ENCODE results near the gene STARD13. TPM values are rescaled to one million over a fixed set of nuclear protein-coding genes. Genes with fewer than 3 reads are reported as not detected.

The STARD13 gene
- total RNA-seq, 6 experiments from 2014 or later: 27.9 to 38.3 (median 34.5) TPM

DNA sequence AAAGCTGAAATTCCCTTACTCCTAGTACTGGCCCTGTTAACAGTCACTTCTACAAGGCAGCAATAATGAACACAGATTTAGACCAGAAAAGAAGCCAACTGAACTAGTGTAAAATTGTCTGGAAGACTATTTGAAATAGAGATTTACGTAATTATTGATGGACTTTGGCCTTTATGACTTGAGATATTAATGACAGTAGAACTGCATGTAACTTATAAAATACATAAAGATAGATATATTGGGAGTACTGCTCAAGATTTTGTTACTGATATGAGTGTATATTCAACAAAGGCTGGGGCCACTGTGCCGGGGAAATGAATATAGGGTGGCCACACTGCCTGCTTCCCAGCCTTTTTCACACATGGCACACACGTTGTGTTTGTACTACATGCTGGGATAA is 88.8 kb downstream of the STARD13 start:
- Mint-ChIP-seq H3K27me3 (ENCODE audit: insufficient read depth) (peaks cover 2% of the 10 kb centered on the region), H3K4me1 (ENCODE audit: low read depth) (peaks cover 71% of the 10 kb centered on the region)
- TF ChIP-seq CTCF (IDR thresholded peaks at IDR 0.05): no peak

GRCh38 chr13:33195693-33196464 is 89.7 kb downstream of the STARD13 start:
- TF ChIP-seq CTCF (IDR thresholded peaks at IDR 0.05): no peak
- Mint-ChIP-seq H3K4me3 (peak overlapping the region; percentile 55), H3K36me3 (ENCODE audit: low read depth) (peaks cover 36% of the 10 kb centered on the region), H3K9me3 (no peaks in the 10 kb centered on the region), H3K27ac (peak overlapping the region; percentile 90), H3K27me3 (ENCODE audit: insufficient read depth) (peaks cover 2% of the 10 kb centered on the region), H3K4me1 (ENCODE audit: low read depth) (peaks cover 80% of the 10 kb centered on the region)
- no peak for DNase-seq

More for the DNA sequence above, 88.8 kb downstream of the STARD13 start:
- Mint-ChIP-seq H3K4me3 (no peak overlapping the region), H3K27ac (peak overlapping the region; percentile 56), H3K9me3 (no peaks in the 10 kb centered on the region), H3K36me3 (ENCODE audit: low read depth) (peaks cover 36% of the 10 kb centered on the region)
- no peak for DNase-seq

DNA sequence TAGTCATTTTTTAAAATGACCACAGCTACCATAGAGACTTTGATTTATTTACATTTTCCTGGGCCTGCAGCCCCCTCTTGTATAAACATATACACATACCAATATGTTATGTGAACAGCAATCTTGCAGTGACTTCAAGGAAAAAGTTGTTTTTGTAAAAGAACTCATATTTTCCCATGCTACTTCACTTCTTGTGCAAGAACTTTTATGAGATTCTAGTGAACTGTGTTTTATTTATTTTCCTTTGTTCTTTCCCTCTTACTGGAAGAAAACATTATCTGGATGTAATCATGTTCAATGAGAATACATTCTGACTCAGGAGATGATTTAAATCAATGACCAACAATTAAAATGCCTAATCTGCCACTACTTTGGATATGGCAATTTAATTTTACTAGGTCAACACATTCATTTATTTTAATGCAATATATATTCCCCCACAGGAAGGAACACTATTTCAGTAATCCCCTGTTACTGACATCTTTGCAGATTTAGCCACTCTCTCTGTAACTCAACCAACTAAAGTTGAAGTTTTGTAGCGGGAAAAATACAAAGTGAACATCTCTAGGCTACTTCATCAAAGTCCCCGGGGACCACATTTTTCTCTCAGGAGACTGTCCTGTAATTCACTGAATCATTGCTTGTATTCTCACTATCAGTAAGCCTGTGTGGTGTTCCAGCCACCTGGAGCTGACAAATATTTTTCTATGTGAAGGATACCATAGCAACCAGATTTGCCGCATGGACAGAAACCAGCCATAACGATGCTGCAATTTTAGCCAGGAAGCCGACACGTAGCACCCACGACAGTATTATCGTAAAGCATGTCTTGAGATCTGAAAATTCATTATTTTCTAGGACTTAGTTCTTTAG is 90.5 kb downstream of the STARD13 start:
- peak overlapping the region; percentile 55 for H3K4me3 Mint-ChIP-seq
- H3K4me1 Mint-ChIP-seq (ENCODE audit: low read depth): peaks cover 81% of the 10 kb centered on the region
- H3K9me3 Mint-ChIP-seq: no peaks in the 10 kb centered on the region
- DNase-seq: peak; percentile 92
- H3K27ac Mint-ChIP-seq: peak overlapping the region; percentile 90
- H3K36me3 Mint-ChIP-seq (ENCODE audit: low read depth): peaks cover 31% of the 10 kb centered on the region
- TF ChIP-seq CTCF (IDR thresholded peaks at IDR 0.05): no peak
- H3K27me3 Mint-ChIP-seq (ENCODE audit: insufficient read depth): peaks cover 2% of the 10 kb centered on the region

DNA sequence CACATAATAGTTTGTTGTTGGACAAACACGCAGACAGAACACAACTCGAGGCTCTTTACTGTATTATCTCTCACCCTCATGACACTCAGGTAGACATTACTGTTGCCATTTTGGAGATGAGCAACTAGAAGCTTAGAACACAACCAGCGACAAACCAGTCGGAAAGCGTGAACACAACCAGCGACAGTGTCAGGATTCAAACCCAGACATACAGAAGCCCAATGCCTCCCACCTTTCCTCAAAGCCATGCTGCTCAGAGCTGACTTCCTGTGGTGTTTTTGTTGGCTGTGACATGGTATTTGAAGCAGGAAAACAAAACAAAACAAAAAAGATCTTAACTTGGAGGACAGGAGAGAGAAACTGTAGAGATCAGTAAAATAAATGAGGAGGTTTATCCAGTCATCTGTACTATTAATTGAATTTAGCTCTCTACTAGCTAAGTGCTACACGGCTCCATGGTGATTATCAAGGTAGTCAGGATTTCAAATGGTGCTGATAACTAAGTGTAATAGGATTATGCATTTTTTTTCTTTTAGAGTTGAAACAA is 92.1 kb downstream of the STARD13 start:
- no peak for TF ChIP-seq CTCF (IDR thresholded peaks at IDR 0.05)
- no peak for DNase-seq
- H3K4me1 Mint-ChIP-seq (ENCODE audit: low read depth): peaks cover 82% of the 10 kb centered on the region
- peaks cover 2% of the 10 kb centered on the region; the same call in 1 of the 2 replicates for H3K27me3 Mint-ChIP-seq (ENCODE audit: insufficient read depth)
- peaks cover 28% of the 10 kb centered on the region for H3K36me3 Mint-ChIP-seq (ENCODE audit: low read depth)
- H3K9me3 Mint-ChIP-seq: no peaks in the 10 kb centered on the region
- H3K27ac Mint-ChIP-seq: peak overlapping the region; percentile 90
- H3K4me3 Mint-ChIP-seq: peak overlapping the region; percentile 6; the same call in 1 of the 2 replicates

DNA sequence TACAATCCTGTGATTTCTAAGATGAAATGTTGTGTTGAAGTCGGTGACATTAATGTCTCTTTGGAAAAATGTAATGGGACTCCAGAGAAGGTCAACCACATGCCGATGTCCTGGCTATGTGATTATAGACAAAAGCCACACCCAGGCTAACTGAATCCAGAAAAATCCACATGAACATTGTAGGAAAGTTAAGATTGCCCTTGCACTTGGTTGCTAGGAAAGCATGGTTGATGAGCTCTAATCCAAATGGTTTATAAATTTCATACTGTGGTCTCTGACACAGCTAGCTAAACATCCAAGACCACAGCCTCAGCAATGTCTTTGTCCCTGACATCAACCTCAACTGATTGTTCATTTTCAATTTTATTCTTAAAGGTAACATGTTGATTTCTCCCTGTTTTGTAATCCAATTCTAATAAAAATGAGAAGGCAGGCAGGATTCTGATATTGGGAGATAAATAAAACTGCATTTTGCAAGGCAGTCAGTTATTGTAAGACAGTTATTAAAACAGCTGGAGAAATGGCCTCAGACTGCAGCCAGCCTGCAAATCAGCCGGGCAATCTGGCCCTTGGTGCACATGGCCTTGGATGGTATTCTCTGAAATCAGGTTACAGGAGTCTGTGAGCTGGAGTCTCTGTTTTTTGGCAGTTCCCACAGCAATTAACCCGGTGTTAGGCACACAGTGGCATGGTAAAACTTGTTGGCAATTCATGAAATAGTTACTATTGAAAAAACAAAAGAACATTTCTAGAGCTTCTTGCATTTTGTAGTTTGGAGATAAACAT is 93.9 kb downstream of the STARD13 start:
- Mint-ChIP-seq H3K27me3 (ENCODE audit: insufficient read depth) (no peaks in the 10 kb centered on the region), H3K9me3 (no peaks in the 10 kb centered on the region), H3K4me1 (ENCODE audit: low read depth) (peaks cover 88% of the 10 kb centered on the region), H3K4me3 (peak overlapping the region; percentile 42), H3K27ac (peak overlapping the region; percentile 74), H3K36me3 (ENCODE audit: low read depth) (peaks cover 28% of the 10 kb centered on the region)
- no peak for TF ChIP-seq CTCF (IDR thresholded peaks at IDR 0.05)
- peak; percentile 18 for DNase-seq
